Measurements from ENCODE around the gene LDB1. TPM values are rescaled to one million over a fixed set of nuclear protein-coding genes. Genes with fewer than 3 reads are reported as not detected.

Gene LDB1
- total RNA-seq, 1 donor from 2014 or later: 32.4 TPM

DNA sequence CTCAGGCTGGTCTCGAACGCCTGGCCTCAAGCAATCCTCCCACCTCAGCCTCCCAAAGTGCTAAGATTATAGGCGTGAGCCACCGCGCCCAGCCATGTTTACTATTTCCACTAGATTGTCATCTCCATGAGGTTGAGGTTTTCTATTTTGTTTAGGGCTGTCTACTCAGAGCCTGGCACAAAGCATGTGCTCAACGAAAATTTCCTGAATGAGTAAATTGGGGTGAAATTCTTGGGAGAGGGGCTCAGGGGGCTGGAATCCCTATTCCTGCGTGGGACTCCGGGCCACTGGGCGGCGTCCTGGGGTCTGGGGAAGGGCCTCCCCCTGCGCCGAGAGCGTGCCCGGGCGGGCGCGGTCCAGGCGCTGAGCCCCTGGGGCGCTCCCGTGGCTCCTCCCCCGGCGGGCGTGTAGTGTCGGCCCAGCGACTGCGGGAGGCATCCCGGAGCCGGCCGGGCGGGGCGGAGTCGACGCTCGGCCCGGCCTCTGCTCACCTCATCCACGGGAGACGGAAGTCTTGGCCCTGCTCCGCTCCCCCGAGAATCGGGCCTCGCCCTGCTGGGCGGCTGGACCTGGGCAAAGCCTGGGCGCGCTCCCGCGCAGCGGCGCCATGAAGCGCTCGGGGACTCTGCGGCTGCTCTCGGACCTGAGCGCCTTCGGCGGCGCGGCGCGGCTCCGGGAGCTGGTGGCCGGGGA, 55.2 kb downstream of the LDB1 start, which contains the start of gene HPS6:
Gene HPS6 (plus strand): TSS at position 482 of the 693 bp plus-strand sequence. CDS start 126 bp downstream, at position 608.
- DNase-seq (ENCODE audit: low read depth, low spot score): peak; percentile 55

DNA sequence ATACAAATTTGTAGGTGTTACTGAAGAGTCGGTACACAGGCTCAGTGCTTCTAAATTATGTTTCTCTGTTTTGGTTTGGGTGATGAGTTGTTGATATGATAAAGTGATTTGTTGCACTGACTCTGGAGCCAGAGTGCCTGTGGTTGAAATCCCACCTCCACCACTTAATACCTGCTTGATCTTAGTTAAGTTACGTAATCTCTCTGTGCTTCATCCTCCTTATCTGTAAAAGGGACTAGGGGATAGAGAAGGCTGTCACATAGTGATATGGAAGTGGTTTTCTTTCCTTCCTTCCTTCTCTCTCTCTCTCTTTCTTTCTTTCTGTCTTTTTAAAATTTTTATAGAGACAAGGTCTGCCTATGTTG, 55.7 kb downstream of the LDB1 start:
- no peak for DNase-seq (ENCODE audit: low read depth, low spot score)

DNA sequence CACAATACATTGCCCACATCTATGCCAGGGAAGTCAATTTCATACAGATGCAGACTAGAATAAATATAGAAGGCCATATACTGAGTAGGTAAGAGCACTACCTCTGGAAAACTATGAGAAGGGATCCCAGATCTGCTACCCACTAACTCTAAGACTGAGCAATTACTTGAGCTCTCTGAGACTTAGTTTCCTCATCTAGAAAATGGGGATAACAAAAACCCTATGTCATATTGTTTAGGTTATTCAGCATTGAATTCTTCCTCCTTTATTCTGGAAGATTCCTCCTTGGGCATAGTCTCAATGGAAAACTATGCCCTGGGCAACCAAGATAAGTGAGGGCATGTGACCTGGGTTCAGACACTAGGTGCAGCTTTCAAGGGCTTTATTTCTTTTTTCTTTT, 60.2 kb downstream of the LDB1 start:
- DNase-seq (ENCODE audit: low read depth, low spot score): no peak

Other genes starting within 250 kb of the LDB1 start
- gene ARMH3, start 64.2 kb downstream of the LDB1 start, total RNA-seq: 7.1 and 9.7 TPM in 2 replicates
- gene HPS6, start 55.0 kb downstream of the LDB1 start, total RNA-seq: 35.9 and 41.9 TPM in 2 replicates
- gene PPRC1, start 12.7 kb upstream of the LDB1 start, total RNA-seq: 12.3 and 16.6 TPM in 2 replicates
- gene NOLC1, start 32.0 kb upstream of the LDB1 start, total RNA-seq: 42.9 and 48.2 TPM in 2 replicates
- gene ELOVL3, start 105.9 kb upstream of the LDB1 start, total RNA-seq: not detected in 2 replicates
- 0.07 TPM in 1 of 2 replicates, not detected in the other for gene PITX3, start 121.1 kb upstream of the LDB1 start, total RNA-seq
- 18.1 and 24.7 TPM in 2 replicates for gene GBF1, start 125.2 kb upstream of the LDB1 start, total RNA-seq